GM18517 (cell line): Measurements from ENCODE around the gene ASRGL1.

Source experiments
- ATAC-seq: cut with Tn5 transposase; IDR thresholded peaks from one replicate; pipeline ENCODE4 v1.9.1; 2021; ENCODE audit warnings: mild to moderate bottlenecking, moderate library complexity; ENCODE audit not compliant: unreplicated experiment

Gene ASRGL1

DNA sequence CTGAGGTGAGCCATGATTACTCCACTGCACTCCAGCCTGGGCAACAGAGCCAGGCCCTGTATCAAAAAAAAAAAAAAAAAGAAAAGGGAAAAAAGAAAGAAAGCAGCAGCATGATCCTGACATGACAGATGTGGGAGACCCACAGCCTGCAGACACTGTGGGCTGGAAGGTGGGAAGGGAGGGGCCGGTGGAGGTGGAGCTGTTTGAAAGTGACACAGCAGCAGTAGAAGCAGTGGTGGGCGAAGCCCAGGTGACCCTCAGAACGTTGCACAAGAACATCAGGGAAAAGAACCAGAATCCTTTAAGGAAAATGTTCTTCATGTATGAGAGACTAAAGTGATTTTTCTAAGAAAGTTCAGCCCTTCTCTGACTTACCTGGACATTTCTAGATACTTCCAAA lies 55.3 kb downstream of the ASRGL1 start:
- ATAC-seq: no peak

DNA sequence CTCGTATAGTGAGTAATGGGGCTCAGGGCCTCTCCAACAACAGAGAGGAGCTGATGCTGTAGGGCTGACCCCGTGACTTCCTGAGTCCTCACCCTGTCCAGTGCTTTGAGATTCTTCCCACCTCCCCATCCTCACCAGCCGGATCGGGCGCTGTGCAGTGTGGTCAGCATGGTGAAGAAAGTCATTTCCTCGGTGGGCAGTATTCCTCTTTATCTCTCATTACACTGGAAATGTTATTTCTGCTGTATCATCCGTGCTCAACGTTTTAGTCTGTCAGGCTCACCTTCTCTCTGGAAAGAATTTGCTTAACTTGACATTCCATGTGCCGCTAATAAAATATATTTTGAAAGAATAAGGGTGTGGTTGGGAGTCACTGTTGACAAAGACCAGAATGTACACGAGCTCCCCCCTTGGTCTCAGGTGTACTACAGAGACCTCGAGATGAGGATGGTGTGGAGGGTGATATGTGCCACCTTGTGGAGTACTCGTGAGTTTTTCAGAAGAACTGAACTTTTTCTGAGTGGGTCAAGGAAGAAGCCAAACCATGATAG lies 55.9 kb downstream of the ASRGL1 start:
- no peak for ATAC-seq

DNA sequence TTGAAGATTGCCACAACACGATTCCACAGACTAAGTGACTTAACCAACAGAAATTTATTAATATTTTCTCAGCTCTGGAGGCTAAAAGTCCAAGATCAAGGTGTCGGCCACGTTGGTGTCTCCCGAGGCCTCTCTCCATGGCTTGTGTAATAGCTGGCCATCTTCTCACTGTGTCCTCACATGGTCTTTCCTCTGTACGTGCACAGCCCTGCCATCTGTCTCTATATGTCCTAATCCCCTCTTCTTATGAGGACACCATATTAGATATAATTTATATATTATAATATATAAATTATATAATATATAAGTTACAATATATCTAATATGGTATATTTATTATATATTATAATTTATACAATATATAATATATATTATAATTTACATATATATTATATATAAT lies 56.5 kb downstream of the ASRGL1 start:
- no peak for ATAC-seq

DNA sequence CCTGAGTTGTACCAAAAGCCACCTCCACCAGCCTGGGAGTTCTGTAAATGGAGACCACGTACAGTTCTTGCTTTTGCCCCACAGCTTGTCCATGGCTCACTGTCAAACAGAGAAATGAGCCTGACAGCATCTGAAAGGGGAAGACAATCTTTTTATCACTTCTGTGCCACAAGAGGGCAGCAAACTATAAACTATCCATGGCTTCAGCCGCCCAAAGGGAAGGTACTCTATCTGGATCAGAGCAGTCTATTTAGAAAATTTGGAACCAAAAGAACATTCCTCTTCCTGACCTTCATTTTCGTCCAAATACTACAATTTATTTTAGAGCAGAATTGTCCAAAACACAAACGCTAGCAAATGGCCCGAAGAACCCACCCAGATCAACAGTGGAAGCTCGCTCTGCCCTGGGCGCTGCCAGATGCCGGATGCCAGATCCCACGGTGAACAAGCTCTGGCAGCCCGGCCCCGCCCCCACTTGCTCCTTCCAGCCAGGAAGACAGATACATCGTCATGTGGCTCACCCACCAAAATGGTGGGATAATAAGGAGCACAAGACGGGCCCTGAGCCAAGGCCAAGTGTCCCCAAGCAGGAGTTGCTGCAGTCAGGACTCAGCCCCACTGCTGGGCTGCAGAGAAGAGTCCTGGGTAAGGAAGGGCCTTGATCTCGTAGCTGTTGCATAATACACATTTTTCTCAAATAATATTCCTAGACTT lies 57.7 kb downstream of the ASRGL1 start:
- no peak for ATAC-seq

DNA sequence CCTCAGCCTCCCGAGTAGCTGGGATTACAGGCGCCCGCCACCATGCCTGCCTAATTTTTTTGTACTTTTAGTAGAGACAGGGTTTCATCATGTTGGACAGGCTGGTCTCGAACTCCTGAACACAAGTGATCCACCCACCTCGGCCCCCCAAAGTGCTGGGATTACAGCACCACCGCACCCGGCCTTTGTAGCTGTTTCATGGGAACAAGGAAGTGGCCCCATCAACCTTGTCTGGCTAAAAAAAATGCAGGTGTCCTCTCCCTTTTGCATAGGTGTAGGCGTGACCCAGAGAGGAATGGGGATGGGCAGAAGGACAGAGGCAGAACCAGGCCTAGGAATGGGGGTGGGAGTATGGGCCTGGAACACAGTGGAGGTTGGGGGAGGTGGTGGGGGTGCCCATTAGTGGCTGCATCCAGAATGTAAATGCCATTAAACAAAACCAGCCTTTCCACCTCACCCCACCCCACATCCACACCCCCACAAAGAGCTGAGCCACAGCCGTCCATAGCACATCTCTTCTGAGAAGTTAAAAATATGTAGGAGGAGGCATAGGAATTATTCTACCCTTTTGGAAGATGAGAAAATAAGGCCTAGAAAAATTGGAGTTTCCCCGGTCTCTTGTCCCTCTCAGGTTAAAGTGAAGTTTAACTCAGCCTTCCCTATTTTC lies 58.8 kb downstream of the ASRGL1 start:
- no peak for ATAC-seq

DNA sequence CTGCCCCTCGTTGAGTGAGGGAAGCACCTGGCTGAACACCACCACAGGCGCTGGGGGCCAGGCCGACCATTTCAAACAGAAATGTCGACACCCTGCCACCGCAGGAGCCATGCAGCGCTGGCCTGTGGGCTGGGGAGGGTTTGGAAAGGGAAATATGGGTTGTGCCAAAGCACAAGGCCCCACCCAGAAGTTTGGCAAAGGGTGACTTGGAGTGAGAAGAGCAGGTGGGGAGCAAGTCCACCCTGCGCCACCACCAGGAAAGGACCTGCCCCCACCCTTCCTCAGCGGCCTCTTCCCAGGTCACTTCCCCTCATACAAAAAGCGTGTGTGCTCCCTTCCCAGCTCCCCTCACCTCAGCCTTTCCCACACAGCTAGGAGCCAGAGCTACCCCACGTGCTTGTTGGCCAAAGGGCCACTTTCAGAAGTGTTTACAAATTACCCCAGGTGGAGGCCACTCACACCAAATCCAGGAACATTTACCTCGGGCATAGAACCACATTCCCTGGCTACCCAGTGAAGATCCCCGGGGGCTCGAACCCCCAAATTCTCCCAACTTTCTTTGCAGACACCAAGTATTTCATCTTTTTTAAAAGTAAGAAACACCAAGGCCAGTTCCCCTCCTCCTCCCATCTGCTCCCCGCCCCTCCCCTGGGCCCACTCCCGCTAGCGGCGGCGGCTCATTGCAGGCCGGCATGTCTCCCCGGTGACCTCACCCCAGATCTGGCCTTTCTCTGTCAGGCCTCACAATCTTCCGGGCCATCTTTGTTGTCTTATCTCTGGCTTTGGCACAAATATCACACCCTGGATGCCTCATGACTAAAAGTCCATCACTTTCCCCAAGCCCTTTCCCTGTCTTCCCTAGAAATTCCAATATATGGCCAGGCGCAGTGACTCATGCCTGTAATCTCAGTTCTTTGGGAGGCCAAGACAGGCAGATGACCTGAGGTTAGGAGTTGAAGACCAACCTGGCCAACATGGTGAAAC lies 61.1 kb downstream of the ASRGL1 start:
- ATAC-seq: no peak

DNA sequence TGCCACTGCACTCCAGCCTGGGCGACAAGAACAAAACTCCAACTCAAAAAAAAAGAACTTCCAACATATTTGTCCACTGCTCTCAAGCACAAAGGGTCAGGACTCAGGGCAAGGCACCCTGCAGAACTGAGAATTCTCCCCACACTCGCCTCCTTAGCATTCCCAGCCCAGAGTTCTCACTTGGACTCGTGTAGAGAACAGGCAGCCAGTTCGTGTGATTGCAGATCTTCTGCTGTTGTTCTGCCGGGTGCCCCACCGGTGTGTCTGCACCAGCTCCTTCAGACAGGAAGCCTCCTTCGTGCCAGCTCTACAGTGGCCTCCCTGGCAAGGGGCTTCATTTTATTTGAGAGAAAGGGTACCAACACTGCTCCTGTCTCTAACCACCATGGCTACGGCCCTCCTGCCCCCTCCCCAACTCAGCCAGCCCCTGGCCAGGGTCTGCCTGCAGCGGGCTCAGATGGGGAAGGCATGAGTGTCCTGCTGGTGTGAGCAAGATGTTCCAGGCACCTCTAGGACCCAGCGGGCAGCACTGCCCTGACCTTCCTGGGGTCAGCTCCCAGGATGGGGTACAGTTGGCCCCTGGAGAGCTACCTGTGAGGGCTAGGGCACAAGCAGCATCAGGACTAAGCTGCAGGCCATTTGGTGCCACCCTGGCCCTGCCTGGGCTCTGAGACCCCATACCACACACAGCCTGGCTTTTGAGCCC lies 62.1 kb downstream of the ASRGL1 start:
- no peak for ATAC-seq

DNA sequence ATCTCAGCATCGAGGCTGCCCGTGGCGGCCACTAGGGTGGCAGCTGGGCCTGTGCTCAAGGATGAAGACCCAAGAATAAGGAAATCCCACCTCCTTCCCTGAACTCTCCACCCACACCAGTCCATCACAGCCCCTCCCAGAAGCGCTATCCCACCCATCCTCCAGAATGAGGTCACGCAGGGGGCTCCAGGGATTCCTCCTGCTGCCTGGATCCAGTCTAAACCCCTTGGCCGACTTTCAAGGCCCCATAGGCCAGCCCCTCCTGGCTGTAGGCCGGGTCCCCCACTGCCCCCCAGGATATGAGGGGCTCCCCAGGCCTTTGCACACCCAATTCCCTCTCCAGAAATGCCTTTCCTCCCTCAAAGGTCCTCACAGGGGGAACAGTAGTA lies 62.6 kb downstream of the ASRGL1 start:
- no peak for ATAC-seq

DNA sequence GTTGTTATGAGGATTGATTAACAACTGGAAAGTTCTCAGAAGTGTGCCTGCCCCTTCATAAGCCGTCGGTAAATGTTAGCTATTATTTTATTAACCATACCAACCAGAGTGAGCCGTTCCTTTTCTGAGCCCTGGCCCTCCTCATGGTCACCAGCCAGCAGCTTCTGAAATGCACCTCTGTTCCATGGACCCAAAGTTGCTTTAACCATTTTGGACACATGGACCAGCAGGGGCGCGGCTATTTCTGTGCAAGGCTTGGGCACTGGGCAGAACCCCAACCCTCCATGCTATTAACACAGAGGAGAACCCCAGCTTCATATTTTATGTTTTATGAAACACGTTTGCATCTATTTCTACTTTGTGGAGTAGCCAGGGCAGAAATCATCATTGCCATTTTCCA lies 63.0 kb downstream of the ASRGL1 start:
- ATAC-seq: no peak

DNA sequence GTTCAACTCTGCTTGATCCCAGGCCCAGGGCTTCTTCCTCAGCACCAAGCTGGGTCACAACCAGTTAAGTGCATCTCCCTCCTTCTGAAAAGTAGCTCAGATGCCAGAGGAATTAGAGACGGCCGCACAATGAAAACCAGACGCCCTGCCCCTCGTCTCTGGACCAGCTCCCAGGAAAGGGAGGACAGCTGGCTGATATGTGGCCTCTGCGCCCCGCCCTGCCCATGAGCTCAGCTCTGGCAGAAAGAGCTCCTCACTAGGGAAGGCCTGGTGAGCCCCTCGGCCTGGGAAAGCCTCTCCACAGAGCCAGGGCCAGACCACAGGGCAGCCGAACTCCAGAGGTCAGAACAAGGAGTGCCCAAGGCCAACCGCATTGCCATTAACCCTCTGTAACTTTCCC lies 63.5 kb downstream of the ASRGL1 start:
- no peak for ATAC-seq

DNA sequence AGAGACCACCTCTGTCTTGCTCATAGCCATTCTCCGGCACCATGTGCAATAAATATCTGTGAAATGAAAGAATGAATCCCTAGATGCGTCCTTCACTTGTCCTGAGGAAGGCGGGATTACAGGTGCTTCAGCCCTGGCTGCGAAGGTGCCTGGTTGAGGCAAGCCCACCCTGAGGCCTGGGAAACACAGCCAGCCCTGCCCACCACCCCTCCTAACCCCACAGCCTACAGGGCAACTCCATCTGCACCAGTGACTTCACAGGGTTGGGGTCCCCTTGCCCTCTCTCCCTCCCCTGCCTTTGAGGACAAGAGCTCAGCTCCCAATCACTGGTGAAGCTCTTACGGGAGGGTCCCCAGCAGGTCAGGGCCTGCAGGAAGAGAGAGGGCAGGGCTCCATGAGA lies 64.1 kb downstream of the ASRGL1 start:
- no peak for ATAC-seq

DNA sequence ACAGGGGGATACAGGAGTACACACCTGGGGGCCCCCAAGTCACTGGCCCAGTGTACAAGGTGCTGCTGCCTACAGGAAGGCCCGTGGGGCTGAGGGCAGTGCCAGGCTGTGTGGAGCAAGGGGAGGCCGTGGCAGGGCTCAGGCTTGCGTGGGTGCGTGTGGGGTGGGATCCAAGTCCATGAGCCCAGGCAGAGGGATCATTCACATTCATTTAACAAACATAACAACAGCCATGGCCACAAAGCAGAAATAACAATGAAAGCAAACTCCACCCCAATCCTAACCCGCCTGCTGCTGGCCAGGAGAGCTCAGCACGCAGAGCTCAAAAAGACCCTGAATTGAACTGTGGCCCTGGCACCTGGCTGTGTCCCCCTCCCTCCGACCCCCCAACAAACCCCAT lies 64.6 kb downstream of the ASRGL1 start:
- ATAC-seq: no peak

DNA sequence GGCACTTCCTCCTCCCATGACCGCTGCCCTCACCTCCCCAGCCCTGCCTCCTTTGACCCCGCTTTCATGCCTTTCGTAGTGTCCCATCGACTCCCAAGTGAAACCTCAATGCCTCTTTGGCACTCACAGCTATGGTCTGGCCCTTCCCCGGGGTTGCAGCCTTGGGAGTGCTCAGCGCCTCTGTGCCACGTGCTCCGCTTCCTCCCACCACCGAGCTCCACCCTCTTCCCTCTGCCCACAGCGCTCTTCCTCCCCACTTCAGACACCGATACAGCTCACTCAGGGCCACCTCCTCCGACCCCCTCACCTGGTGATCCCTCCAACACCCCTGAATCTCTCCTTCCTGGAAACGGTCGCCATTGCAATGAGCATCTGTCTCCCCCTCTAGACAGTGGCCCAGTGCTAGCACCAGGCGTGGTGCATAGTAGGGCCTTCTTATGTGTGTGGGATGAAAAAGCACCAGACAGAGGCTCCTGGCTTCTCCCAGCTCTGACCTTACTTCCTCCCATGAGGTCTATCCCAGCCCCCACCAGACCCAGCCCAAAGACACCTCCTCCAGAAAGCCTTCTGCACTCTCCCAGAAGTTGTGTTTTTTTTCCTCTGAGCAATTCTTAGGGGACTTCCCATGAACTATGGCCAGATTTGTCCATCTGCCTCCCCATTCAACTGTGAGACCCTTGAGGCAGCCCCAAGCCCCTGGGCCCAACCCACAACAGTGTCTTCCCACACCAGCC lies 65.1 kb downstream of the ASRGL1 start:
- no peak for ATAC-seq

DNA sequence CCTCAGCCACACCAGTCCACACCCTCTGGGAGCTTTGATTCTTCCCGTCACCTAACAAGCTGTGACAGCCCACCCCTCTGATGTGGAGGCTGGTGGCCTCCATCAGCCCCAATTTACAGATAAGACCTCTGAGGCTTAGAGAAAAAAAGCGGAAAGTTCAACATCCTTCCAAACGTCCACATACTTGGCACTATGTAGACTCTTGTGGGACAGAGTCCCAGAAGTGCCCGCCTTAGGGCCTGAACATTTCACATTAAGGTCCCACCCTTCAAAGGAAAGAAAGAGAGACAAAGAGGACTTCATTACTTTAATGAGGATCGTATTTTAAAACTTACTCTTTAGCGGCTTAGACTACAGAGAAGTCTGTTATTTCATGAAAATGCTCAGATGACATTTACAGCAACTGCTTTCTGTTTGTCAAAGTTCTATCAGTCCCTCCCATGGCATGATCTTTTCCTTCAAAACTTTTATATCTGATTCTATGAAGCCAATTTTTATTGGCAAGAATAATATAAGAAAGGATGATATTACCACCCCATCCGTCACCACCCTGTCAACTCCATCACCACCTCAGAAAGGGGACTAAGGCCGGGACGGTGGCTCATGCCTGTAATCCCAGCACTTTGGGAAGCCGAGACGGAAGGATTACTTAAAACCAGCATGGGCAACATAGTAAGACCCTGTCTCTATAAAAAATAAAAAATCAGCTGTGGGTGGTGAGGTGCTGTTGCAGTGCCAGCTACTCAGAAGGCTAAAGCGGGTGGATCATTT lies 65.9 kb downstream of the ASRGL1 start:
- ATAC-seq: no peak

DNA sequence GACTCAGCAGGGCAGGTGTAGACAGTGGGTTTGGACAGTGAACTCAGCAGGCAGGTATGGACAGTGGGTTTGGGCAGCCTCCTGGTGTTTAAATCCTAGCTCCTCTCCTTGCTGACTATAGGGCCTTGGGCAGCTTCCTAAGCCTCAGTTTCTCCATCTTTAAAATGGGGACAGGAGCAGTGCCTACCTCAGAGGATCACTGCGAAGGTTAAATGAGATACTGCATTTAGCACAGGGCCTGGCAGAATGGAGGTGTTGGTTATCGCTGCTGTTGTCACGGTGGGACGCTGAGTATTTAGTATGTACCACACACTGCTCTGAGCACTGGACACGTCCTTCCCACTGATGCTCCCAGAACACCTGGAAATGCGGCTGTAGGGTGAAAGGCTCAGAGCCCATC lies 67.2 kb downstream of the ASRGL1 start:
- ATAC-seq: no peak

DNA sequence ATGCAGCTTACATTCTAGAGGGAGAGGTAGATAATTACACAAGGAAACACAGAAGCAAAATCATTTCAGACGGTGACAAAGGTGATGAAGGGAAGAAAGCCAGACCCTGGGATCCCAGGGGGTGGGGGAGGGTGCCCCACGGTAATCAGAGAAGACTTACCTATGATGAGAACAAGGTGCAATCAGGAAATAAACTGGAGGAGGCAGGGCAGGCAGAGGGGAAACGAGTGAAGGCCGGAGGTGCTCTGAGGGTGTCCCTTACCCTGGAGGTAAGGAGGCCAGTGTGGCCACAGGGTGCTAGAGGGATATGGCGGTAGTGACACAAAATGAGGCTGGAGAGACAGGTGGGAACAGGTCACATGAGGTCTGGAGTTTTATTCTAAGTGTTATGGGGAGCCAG lies 67.7 kb downstream of the ASRGL1 start:
- no peak for ATAC-seq

DNA sequence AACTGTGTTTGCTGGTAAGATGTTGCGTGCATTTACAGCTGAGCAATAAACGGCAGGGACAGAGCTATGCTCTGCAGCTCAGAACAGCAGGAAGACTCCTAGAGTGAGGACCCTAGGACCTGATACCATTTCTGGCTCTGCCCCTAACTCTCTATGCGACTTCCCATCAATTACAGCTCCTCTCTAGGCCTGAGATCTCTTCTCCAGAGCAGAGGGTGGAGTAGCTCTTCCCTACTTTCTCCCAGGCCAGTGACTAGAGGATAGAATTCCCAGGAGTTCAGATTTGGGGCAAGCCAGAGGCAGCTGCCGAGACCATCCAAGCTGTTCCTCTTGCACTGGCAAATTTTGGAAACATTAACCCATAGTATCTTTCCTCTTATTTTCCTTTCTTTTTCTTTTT lies 68.8 kb downstream of the ASRGL1 start:
- ATAC-seq: no peak

DNA sequence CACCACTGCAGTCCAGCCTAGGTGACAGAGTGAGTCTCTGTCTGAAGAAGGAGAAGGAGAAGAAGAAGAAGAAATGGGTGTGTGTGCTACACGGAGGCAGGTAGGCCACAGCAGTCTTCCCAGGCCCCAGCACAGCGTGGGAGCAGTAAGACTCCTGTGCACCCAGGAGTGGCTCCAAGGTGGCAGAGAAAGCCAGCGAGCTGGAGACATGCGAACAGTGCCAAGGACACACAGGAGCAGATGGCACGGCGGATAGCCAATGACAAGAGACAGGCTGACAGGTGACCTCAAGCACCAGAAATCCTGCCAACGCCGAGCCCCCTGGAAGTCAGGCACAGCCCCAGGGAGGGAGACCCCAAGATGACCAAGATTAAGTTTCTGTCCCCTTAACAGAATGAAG lies 72.6 kb downstream of the ASRGL1 start:
- ATAC-seq: no peak

DNA sequence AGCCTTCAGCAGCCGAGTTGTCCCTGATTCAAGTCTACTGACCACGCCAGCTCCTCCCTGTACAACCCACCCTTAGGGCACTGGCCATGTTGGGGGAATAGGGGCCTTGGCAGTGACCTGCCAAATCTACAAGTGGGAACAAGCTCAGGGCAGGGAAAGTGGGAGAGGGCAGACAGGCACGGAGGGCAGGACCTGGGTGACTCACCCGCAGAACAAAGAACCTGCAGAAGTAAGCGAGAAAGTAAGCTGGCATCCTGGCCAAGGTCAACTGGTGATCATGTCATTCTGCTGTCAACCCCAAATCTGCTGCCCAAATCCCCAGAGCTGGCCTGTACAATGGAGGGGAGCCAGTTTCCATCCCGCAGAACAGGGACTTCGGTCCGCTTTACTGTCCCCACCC lies 73.7 kb downstream of the ASRGL1 start:
- ATAC-seq: no peak
